HepG2 (cell line): ENCODE measurements around the gene NCLN. TPM values are rescaled to one million over a fixed set of nuclear protein-coding genes. Genes with fewer than 3 reads are reported as not detected.
A peak's percentile ranks its signal among the peaks of the same experiment; 100 is the strongest.

Experiments
- E2F5 ChIP-seq: sonication (generic); formaldehyde crosslinking; conservative IDR thresholded peaks from 2 replicates; pipeline ENCODE4 v1.4.0; 2020; ENCODE audit warnings: missing genetic modification reagents
- GZF1 ChIP-seq: sonication (generic); formaldehyde crosslinking; IDR thresholded peaks from 2 replicates; pipeline ENCODE4 v1.5.1; 2020; ENCODE audit warnings: mild to moderate bottlenecking, missing genetic modification reagents
- NCOA2 ChIP-seq: sonication (generic); formaldehyde crosslinking; IDR thresholded peaks from 2 replicates; pipeline ENCODE4 v1.8.0; 2022; ENCODE audit warnings: inconsistent platforms
- NFE2L1 ChIP-seq: sonication (generic); formaldehyde crosslinking; IDR thresholded peaks from 2 replicates; pipeline ENCODE4 v1.4.0; 2020; ENCODE audit warnings: missing genetic modification reagents, mild to moderate bottlenecking, borderline replicate concordance
- RBAK ChIP-seq: sonication (generic); formaldehyde crosslinking; IDR thresholded peaks from 2 replicates; pipeline ENCODE4 v1.5.1; 2020; ENCODE audit warnings: mild to moderate bottlenecking, missing genetic modification reagents
- SAFB2 ChIP-seq: sonication (generic); formaldehyde crosslinking; IDR thresholded peaks from 2 replicates; pipeline ENCODE4 v1.5.1; 2020; ENCODE audit warnings: missing genetic modification reagents, low read depth, mild to moderate bottlenecking, borderline replicate concordance
- SATB2 ChIP-seq: sonication (generic); formaldehyde crosslinking; IDR thresholded peaks from 2 replicates; pipeline ENCODE4 v1.5.0; 2020; ENCODE audit warnings: missing genetic modification reagents
- SMAD9 ChIP-seq: sonication (generic); formaldehyde crosslinking; IDR thresholded peaks from 2 replicates; pipeline ENCODE4 v1.5.1; 2020; ENCODE audit warnings: mild to moderate bottlenecking, missing genetic modification reagents
- ZBTB37 ChIP-seq: sonication (generic); formaldehyde crosslinking; IDR thresholded peaks from 2 replicates; pipeline ENCODE4 v1.4.0; 2020; ENCODE audit warnings: mild to moderate bottlenecking, missing genetic modification reagents
- ZFP82 ChIP-seq: sonication (generic); formaldehyde crosslinking; IDR thresholded peaks from 2 replicates; pipeline ENCODE4 v1.5.1; 2020; ENCODE audit warnings: mild to moderate bottlenecking, missing genetic modification reagents, borderline replicate concordance
- ZNF687 ChIP-seq: sonication (generic); formaldehyde crosslinking; IDR thresholded peaks from 2 replicates; pipeline ENCODE4 v1.5.1; 2020; ENCODE audit warnings: mild to moderate bottlenecking, missing genetic modification reagents, moderate library complexity
- ZNF772 ChIP-seq: sonication (generic); formaldehyde crosslinking; IDR thresholded peaks from 2 replicates; pipeline ENCODE4 v1.5.0; 2020; ENCODE audit warnings: mild to moderate bottlenecking, missing genetic modification reagents
- ZNF781 ChIP-seq: sonication (generic); formaldehyde crosslinking; IDR thresholded peaks from 2 replicates; pipeline ENCODE4 v1.5.1; 2020; ENCODE audit warnings: borderline replicate concordance, mild to moderate bottlenecking, missing genetic modification reagents; ENCODE audit errors: not compliant biosample characterization
- ZNF792 ChIP-seq: IDR thresholded peaks from 2 replicates; pipeline ENCODE4 v1.6.1; 2016
- ZNF841 ChIP-seq: sonication (generic); formaldehyde crosslinking; IDR thresholded peaks from 2 replicates; pipeline ENCODE4 v1.8.1; 2023; ENCODE audit warnings: missing genetic modification reagents, borderline replicate concordance
- ZNF879 ChIP-seq: sonication (generic); formaldehyde crosslinking; IDR thresholded peaks from 2 replicates; pipeline ENCODE4 v1.8.1; 2023; ENCODE audit warnings: missing genetic modification reagents
- polyA plus RNA-seq, 8 experiments: library from polyadenylated mRNA; depleted of rRNA in 3 of 8; stranded (reverse) in 7 of 8; unstranded in 1 of 8; fragments of >200 nt; fragmentation: Illumina TruSeq in 4 of 8; extraction: Trizol in 4 of 8; gene quantifications; 2 replicates each; pipeline versions ENCODE4 v1.2.1 to v1.2.3, GENCODE V29; 2011 to 2016; ENCODE audit warnings: low read depth in 4 of 8, missing spikeins in 1 of 8, mixed read lengths in 1 of 8; ENCODE audit not compliant: insufficient read depth in 1 of 8
- total RNA-seq, 5 experiments: library from RNA; depleted of rRNA; stranded (reverse); fragments of >200 nt; fragmentation: Illumina TruSeq; extraction: Trizol; gene quantifications; 2 replicates each; pipeline ENCODE4 v1.2.3, GENCODE V29; 2016; ENCODE audit warnings: low read depth in 1 of 5
- TF ChIP-seq, protein P1 (sequence below): sonication (generic); formaldehyde crosslinking; IDR thresholded peaks from 2 replicates; pipeline ENCODE4 v1.4.0; 2020; ENCODE audit warnings: mild to moderate bottlenecking, missing genetic modification reagents, borderline replicate concordance

NCLN gene
- total and polyA plus RNA-seq, 2 of the 13 experiments (the other 11 are each of a cell fraction or from before 2014, with no cell fraction given): 42.6 to 56.0 TPM

GRCh38 chr19:3243819-3244700, 58.3 kb downstream of the NCLN start (continued):
- TF ChIP-seq ZNF687: peak; percentile 23; the same call in 1 of the 2 replicates
- TF ChIP-seq NCOA2 (CRISPR knock-in tag): 0 out of 2 replicates have a peak, but pooled peaks have one; percentile 49
- TF ChIP-seq ZNF772 (CRISPR knock-in tag): peak; percentile 31; the same call in 1 of the 2 replicates
- TF ChIP-seq SAFB2 (CRISPR knock-in tag): no peak
- TF ChIP-seq GZF1: 0 out of 2 replicates have a peak, but pooled peaks have one; percentile 47
- no peak for TF ChIP-seq ZFP82 (CRISPR knock-in tag)
- TF ChIP-seq ZNF792 (CRISPR knock-in tag): 0 out of 2 replicates have a peak, but pooled peaks have one; percentile 53
- 0 out of 2 replicates have a peak, but pooled peaks have one; percentile 62 for TF ChIP-seq SMAD9 (CRISPR knock-in tag)
- TF ChIP-seq RBAK (CRISPR knock-in tag): no peak
- TF ChIP-seq SATB2 (CRISPR knock-in tag): no peak
- no peak for TF ChIP-seq NFE2L1
- TF ChIP-seq ZNF841 (CRISPR knock-in tag): no peak
- 0 out of 2 replicates have a peak, but pooled peaks have one; percentile 49 for TF ChIP-seq E2F5 (CRISPR knock-in tag)
- no peak for TF ChIP-seq ZNF879 (CRISPR knock-in tag)
- TF ChIP-seq ZBTB37 (CRISPR knock-in tag): no peak
- TF ChIP-seq, protein P1, sequence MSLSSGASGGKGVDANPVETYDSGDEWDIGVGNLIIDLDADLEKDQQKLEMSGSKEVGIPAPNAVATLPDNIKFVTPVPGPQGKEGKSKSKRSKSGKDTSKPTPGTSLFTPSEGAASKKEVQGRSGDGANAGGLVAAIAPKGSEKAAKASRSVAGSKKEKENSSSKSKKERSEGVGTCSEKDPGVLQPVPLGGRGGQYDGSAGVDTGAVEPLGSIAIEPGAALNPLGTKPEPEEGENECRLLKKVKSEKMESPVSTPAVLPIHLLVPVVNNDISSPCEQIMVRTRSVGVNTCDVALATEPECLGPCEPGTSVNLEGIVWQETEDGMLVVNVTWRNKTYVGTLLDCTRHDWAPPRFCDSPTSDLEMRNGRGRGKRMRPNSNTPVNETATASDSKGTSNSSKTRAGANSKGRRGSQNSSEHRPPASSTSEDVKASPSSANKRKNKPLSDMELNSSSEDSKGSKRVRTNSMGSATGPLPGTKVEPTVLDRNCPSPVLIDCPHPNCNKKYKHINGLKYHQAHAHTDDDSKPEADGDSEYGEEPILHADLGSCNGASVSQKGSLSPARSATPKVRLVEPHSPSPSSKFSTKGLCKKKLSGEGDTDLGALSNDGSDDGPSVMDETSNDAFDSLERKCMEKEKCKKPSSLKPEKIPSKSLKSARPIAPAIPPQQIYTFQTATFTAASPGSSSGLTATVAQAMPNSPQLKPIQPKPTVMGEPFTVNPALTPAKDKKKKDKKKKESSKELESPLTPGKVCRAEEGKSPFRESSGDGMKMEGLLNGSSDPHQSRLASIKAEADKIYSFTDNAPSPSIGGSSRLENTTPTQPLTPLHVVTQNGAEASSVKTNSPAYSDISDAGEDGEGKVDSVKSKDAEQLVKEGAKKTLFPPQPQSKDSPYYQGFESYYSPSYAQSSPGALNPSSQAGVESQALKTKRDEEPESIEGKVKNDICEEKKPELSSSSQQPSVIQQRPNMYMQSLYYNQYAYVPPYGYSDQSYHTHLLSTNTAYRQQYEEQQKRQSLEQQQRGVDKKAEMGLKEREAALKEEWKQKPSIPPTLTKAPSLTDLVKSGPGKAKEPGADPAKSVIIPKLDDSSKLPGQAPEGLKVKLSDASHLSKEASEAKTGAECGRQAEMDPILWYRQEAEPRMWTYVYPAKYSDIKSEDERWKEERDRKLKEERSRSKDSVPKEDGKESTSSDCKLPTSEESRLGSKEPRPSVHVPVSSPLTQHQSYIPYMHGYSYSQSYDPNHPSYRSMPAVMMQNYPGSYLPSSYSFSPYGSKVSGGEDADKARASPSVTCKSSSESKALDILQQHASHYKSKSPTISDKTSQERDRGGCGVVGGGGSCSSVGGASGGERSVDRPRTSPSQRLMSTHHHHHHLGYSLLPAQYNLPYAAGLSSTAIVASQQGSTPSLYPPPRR: no peak
- TF ChIP-seq ZNF781 (CRISPR knock-in tag): peak; percentile 50
